Activated naive CD8-positive, alpha-beta T cell (primary cell): Measurements from ENCODE around the gene ZFAND6.

Source experiments
- H3K27ac Mint-ChIP-seq: one replicate; pipeline ENCODE4 v1.8.0; 2021; ENCODE audit warnings: mixed read lengths
- H3K27me3 Mint-ChIP-seq: one replicate; pipeline ENCODE4 v1.8.0; 2021; ENCODE audit warnings: mixed read lengths
- H3K36me3 Mint-ChIP-seq: one replicate; pipeline ENCODE4 v1.8.0; 2021; ENCODE audit warnings: mixed read lengths
- H3K4me1 Mint-ChIP-seq: one replicate; pipeline ENCODE4 v1.8.0; 2021; ENCODE audit warnings: low read depth, mixed read lengths
- H3K4me3 Mint-ChIP-seq: one replicate; pipeline ENCODE4 v1.8.0; 2021; ENCODE audit warnings: mild to moderate bottlenecking, mixed read lengths
- H3K9me3 Mint-ChIP-seq: one replicate; pipeline ENCODE4 v1.8.0; 2021; ENCODE audit warnings: low read depth, mixed read lengths

Gene ZFAND6

DNA sequence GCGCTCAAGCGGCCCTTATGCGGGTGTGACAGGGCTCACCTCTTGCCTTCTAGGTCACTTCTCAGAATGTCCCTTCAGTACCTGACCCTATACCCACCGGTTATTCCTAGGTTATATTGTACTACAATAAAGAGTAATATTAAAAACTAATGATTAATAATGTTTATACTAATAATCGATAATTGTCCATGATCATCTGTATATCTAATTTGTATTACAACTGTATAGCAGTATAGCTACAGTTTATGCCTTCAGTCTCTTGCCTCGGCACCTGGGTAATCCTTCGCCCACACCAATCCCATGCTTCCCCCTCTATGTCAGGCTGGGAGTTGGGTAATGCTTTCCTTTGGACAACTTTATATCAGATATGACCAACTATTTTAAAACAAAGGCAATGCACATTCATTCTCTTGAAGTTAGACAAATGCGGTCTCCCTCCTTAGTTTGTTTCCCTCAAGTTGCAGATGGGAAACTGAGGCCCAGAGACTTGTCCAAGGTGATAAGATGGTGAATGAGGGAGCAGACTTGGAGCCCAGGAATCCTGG, 96.8 kb downstream of the ZFAND6 start:
- Mint-ChIP-seq H3K4me3 (no peak overlapping the region), H3K9me3 (no peaks in the 10 kb centered on the region), H3K27ac (no peak overlapping the region), H3K4me1 (peaks cover 23% of the 10 kb centered on the region), H3K27me3 (no peaks in the 10 kb centered on the region), H3K36me3 (peaks cover 6% of the 10 kb centered on the region)

GRCh38 chr15:80157215-80157614, 97.7 kb downstream of the ZFAND6 start:
- H3K27me3 Mint-ChIP-seq, result no peaks in the 10 kb centered on the region
- no peaks in the 10 kb centered on the region for H3K9me3 Mint-ChIP-seq
- H3K4me3 Mint-ChIP-seq, result no peak overlapping the region
- H3K4me1 Mint-ChIP-seq, result peaks cover 19% of the 10 kb centered on the region
- H3K36me3 Mint-ChIP-seq, result peaks cover 6% of the 10 kb centered on the region
- H3K27ac Mint-ChIP-seq, result no peak overlapping the region

DNA sequence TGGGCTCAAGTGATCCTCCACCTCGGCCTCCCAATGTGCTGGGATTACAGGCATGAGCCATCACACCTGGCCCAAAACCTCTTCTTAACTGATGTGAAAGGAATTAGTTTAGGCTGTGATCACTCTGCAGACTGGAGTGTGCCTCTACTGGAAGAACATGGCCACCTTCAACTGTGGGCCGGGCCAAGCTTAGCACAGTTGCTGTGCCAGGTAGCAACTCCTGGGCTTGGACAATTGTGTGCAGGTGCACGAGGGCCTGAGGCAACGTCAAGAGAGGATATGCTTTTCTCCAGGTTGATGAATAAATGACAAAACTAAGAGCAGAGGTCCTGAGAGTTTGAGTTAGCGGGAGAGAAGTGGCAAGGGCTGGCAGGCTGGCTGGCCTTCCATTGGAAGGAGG, 99.8 kb downstream of the ZFAND6 start:
- H3K36me3 Mint-ChIP-seq, result peaks cover 14% of the 10 kb centered on the region
- no peaks in the 10 kb centered on the region for H3K27me3 Mint-ChIP-seq
- no peak overlapping the region for H3K4me3 Mint-ChIP-seq
- no peak overlapping the region for H3K27ac Mint-ChIP-seq
- peaks cover 14% of the 10 kb centered on the region for H3K4me1 Mint-ChIP-seq
- H3K9me3 Mint-ChIP-seq, result no peaks in the 10 kb centered on the region

DNA sequence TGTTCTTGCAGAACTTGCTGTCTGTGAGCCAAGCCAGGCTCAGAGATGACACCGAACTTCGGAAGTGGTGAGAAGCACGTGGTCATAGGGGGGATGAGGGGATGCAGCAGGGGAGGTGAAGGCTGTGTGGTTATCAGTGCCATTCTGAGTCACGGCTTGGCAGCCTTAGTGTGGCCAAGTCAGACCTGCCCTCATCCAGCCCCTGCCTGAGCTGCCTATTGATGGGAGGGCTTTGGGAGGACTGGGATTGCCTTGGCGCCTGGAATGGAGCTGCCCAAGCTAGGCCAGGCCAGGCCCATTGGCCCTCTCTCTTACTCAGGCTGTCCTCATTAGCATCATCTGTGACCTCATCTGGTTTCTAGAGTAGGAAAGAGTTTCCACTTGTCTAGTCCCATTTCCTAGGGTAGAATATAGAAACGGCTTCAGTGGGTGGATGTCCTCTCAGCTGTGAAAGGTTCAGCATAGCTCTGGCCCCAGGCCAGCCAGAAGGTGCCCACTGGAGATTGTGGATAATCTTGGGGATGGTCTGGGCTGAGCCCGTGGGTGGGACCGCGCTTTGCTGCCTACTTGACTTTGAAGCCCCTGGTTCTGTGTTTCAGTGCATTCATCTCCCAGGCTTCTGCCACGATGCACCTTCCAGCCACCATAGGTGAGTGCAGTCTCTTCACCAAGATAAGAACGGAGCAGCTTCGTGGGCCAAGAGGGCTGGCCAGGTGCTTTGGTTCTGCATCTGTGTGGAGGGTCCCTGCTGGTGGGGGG, 100.5 kb downstream of the ZFAND6 start:
- Mint-ChIP-seq H3K9me3 (no peaks in the 10 kb centered on the region), H3K27ac (no peak overlapping the region), H3K36me3 (peaks cover 15% of the 10 kb centered on the region), H3K4me3 (no peak overlapping the region), H3K4me1 (peaks cover 11% of the 10 kb centered on the region), H3K27me3 (no peaks in the 10 kb centered on the region)

DNA sequence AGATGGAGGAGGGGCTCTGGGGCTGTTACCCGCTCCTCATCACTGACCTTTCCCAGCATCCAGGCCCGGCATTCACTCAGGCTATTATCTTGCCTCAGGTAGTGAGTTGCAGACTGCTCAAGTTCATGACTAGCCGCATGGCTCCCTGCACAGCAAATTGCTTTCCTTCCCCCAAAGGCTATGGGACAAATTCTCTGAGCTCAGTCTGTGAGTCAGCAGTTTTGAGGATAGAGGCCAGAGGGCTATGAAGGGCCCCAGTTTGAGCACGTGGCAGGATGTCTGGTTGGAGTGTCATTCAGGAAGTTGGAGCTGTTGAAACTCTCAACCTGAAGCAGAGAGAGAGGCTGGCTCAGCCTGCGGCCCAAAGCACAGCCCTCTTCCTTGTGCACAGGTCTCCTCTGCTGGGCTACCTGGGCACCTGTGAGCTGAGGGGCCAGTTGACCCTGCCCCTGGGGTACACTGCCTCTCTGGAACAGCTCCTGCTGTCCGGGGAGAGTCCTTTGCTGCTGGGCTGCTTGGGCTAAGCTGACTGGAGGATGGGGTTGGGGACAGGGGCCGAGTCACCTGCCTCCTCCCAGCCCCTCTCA, 101.2 kb downstream of the ZFAND6 start:
- no peak overlapping the region for H3K4me3 Mint-ChIP-seq
- peaks cover 10% of the 10 kb centered on the region for H3K4me1 Mint-ChIP-seq
- no peaks in the 10 kb centered on the region for H3K9me3 Mint-ChIP-seq
- H3K36me3 Mint-ChIP-seq, result peaks cover 15% of the 10 kb centered on the region
- H3K27ac Mint-ChIP-seq, result no peak overlapping the region
- H3K27me3 Mint-ChIP-seq, result no peaks in the 10 kb centered on the region

DNA sequence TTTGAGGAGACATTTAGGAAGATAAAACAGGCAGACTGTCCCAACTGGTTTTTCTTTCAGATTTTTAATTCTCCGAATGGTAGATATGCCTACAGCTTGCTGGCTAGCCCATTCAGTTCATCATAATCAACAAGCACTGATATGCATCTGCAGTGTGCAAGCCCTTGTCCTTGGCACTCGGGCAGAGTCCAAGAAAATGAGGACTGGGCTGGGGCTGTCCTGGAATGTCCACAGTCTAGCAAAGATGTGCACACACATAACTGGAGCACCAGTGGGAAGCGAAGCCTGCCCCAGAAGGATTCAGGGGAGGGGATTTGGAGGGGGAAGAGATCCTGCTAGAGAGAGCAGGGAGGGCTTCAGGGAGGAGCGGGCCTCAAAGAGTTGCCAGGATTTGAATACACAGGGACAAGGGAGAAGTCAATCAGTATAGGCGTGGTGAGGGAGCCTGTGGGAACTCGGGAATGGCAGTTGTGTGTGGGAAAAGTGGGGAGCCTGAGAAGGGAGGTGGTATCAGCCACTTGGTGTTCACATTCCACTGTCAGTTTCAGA, 102.1 kb downstream of the ZFAND6 start:
- no peak overlapping the region for H3K4me3 Mint-ChIP-seq
- no peak overlapping the region for H3K27ac Mint-ChIP-seq
- H3K27me3 Mint-ChIP-seq, result no peaks in the 10 kb centered on the region
- H3K36me3 Mint-ChIP-seq, result peaks cover 15% of the 10 kb centered on the region
- peaks cover 10% of the 10 kb centered on the region for H3K4me1 Mint-ChIP-seq
- no peaks in the 10 kb centered on the region for H3K9me3 Mint-ChIP-seq

GRCh38 chr15:80162059-80162554, 102.6 kb downstream of the ZFAND6 start:
- Mint-ChIP-seq H3K4me3 (no peak overlapping the region), H3K27ac (no peak overlapping the region), H3K4me1 (peaks cover 10% of the 10 kb centered on the region), H3K36me3 (peaks cover 15% of the 10 kb centered on the region), H3K9me3 (no peaks in the 10 kb centered on the region), H3K27me3 (no peaks in the 10 kb centered on the region)

DNA sequence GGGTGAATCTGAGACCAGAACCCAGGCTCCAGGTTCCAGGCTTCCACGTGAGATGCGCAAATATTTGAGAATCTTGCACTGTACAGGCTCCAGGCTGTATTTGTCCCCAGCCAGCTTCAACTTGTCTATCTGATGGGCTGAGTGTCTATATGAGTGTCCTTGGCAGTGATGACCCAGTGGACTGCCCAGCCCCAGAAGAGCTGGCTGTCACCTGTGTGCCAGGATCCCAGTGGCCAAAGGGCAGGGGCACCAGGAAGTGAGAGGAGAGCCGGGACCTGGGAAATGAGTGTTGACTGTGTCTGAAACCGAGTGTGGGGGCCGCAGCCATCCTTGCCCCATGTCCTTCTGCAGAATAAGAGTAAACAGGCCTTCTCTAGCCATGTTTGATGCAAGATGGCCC, 103.7 kb downstream of the ZFAND6 start:
- Mint-ChIP-seq H3K36me3 (peaks cover 15% of the 10 kb centered on the region), H3K27me3 (no peaks in the 10 kb centered on the region), H3K9me3 (no peaks in the 10 kb centered on the region), H3K4me3 (no peak overlapping the region), H3K4me1 (peaks cover 10% of the 10 kb centered on the region), H3K27ac (no peak overlapping the region)

DNA sequence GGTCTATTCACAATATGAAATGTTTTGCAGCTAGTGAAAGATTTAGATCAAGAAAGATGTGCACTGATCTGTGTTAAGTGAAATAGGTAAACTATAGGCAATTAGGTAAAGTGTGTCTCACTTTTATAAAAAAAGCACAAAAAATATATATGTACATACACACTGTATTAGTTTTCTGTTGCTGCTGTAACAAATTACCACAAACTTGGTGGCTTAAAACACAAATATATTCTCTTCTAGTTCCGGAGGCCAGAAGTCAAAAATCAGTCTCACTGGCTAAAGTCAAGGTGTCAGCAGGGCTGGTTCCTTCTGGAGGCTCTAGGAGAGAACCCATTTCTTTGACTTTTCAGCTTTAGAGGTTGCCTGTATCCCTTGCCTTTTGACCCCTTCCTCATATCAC, 104.4 kb downstream of the ZFAND6 start:
- Mint-ChIP-seq H3K4me1 (peaks cover 10% of the 10 kb centered on the region), H3K36me3 (peaks cover 13% of the 10 kb centered on the region), H3K9me3 (no peaks in the 10 kb centered on the region), H3K4me3 (no peak overlapping the region), H3K27me3 (no peaks in the 10 kb centered on the region), H3K27ac (no peak overlapping the region)

DNA sequence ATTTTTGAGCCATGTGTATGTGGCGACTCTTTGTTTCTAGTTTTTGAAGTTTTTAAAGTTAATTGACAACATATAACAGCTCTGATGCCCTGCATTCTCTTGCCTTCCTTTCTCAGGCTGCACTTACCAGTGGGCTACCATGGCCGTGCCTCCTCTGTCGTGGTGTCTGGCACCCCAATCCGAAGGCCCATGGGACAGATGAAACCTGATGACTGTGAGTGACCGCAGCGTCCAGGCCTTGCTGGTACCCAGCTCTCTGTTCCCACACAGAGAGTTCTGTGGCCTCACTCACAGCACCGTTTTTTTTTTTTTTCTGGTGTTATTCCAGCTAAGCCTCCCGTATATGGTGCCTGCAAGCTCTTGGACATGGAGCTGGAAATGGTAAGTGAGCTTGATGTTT, 108.5 kb downstream of the ZFAND6 start:
- no peaks in the 10 kb centered on the region for H3K9me3 Mint-ChIP-seq
- H3K27ac Mint-ChIP-seq, result no peak overlapping the region
- no peaks in the 10 kb centered on the region for H3K4me1 Mint-ChIP-seq
- peaks cover 9% of the 10 kb centered on the region for H3K36me3 Mint-ChIP-seq
- no peak overlapping the region for H3K4me3 Mint-ChIP-seq
- no peaks in the 10 kb centered on the region for H3K27me3 Mint-ChIP-seq

- Mint-ChIP-seq H3K27ac (no peak overlapping the region), H3K9me3 (no peaks in the 10 kb centered on the region), H3K4me1 (no peaks in the 10 kb centered on the region), H3K27me3 (no peaks in the 10 kb centered on the region), H3K4me3 (no peak overlapping the region), H3K36me3 (peaks cover 8% of the 10 kb centered on the region)
These were observed 108.9 kb downstream of the ZFAND6 start for GRCh38 chr15:80168421-80168820.

DNA sequence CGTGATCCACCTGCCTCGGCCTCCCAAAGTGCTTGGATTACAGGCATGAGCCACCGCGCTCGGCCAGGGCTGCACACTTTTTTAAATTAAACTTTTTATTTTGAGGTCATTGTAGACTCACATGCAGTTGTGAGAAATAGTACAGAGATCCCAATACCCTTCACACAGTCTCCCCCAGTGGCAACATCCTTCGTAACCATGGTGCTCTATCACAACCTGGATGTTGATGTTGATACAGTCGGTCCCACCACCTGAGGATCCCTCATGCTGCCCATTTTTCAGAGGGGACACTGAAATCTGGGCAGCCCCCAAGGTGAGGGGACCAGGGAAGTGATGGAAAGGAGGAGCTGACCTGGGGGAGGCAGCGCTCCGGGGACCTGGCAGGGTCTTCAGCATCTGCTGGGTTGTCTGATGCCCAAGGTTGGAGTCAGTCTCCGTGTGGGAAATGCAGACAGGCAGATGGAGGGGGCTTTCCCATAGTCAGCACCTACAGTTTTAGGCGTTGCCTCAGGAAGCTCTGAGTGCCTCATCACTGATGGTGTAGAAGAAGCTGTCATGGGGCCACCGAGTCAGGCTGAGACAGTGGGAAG, 110.4 kb downstream of the ZFAND6 start:
- H3K27me3 Mint-ChIP-seq, result no peaks in the 10 kb centered on the region
- no peaks in the 10 kb centered on the region for H3K4me1 Mint-ChIP-seq
- H3K27ac Mint-ChIP-seq, result no peak overlapping the region
- no peaks in the 10 kb centered on the region for H3K9me3 Mint-ChIP-seq
- peaks cover 2% of the 10 kb centered on the region for H3K36me3 Mint-ChIP-seq
- H3K4me3 Mint-ChIP-seq, result no peak overlapping the region

DNA sequence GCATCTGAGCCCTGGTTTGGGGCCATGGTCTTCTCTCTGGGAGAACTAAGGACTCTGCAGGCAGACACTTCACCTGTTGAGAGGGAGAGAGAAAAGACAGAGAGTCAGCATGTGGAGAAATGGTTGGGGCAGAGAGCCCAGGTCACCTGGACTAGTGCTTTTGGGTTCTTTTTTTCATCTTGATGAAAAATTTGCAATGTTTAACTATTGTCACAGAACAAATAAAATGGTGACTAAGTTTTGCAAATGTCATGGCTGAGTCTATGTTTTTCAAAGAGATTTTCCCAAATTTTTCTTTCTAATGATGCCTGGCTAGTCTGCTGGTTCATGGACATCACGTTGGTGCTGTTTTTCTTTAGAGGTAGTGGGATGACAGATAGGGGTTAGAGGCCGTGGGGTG, 111.1 kb downstream of the ZFAND6 start:
- H3K4me1 Mint-ChIP-seq, result no peaks in the 10 kb centered on the region
- H3K36me3 Mint-ChIP-seq, result peaks cover 2% of the 10 kb centered on the region
- no peaks in the 10 kb centered on the region for H3K9me3 Mint-ChIP-seq
- no peak overlapping the region for H3K27ac Mint-ChIP-seq
- no peak overlapping the region for H3K4me3 Mint-ChIP-seq
- no peaks in the 10 kb centered on the region for H3K27me3 Mint-ChIP-seq

DNA sequence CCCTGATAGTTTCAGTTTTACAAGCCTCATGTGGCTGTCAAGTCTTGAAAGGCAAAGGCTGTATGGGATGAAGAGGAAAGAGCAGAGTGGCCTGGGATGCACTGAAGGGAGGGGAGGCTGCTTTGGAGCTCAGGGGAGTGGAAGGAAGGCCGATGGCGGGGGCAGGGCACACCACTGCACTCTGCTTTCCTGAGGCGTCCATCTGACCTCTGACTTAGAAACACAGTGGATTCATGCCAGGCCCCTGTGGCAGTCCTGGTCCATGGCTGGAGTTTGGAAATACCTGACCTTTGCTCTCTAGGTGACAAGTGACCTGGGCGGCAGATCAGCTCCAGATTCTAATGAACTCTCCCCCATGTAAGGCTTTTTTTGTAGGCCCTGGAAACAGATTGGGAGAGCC, 112.3 kb downstream of the ZFAND6 start:
- Mint-ChIP-seq H3K27me3 (no peaks in the 10 kb centered on the region), H3K4me1 (no peaks in the 10 kb centered on the region), H3K4me3 (no peak overlapping the region), H3K9me3 (no peaks in the 10 kb centered on the region), H3K27ac (no peak overlapping the region), H3K36me3 (peaks cover 4% of the 10 kb centered on the region)

DNA sequence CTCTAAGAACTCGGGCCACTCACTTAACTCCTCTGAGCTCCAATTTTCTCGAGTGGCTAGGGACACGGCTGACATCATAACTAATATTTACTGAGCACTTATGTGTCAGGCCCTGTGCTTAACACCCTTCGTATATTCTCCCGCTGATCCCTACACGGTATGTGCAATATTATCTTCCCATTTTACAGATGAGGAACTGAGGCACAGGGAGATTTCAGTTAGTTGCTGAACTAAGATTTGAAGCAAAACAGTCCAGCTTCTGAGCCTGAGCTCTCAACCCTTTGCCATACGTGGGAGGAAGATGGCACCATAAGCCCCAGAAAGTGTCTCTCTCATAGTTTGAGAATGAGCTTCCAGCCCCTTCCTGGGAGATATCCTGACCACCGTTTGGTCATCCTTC, 112.9 kb downstream of the ZFAND6 start:
- Mint-ChIP-seq H3K4me3 (no peak overlapping the region), H3K27ac (no peak overlapping the region), H3K27me3 (no peaks in the 10 kb centered on the region), H3K9me3 (no peaks in the 10 kb centered on the region), H3K4me1 (no peaks in the 10 kb centered on the region), H3K36me3 (peaks cover 7% of the 10 kb centered on the region)
